Endothelial cell of umbilical vein (primary cell): ENCODE data around the gene AASDH. TPM values are rescaled to one million over a fixed set of nuclear protein-coding genes. Genes with fewer than 3 reads are reported as not detected.

Experiments
- BruUV-seq: library from RNA; stranded (reverse); fragments of 400-500 nt; replicated peaks from 2 replicates; lab custom pipeline; 2021; lab: Mats Ljungman, UMichigan
- CTCF ChIA-PET: fragments of 300-600, 350-600 bp; sonication (Branson Sonifier 250); formaldehyde crosslinking; loops from one replicate; lab custom pipeline; 2021; ENCODE audit warnings: antibody characterized with exemption, inconsistent platforms; lab: Charles Lee
- POLR2A ChIA-PET: fragments of 300-600, 350-600 bp; sonication (Branson Sonifier 250); formaldehyde crosslinking; loops from one replicate; lab custom pipeline; 2021; ENCODE audit warnings: antibody characterized with exemption, inconsistent platforms; lab: Charles Lee
- DNase-seq: peaks from one replicate; pipeline ENCODE4 v3.0.0-alpha.2; 2011; ENCODE audit warnings: low read depth, low spot score
- FAIRE-seq: peaks from 2 replicates; lab custom pipeline; 2011; peaks lifted over from hg19 to GRCh38; lab: Jason Lieb, UNC
- H2AFZ ChIP-seq: 2 replicates; pipeline ENCODE4 v1.6.0; 2012; ENCODE audit warnings: low read depth, low read length, control low read depth, inconsistent platforms
- H3K27ac ChIP-seq: 2 replicates; pipeline ENCODE4 v1.5.1; 2011; ENCODE audit warnings: low read depth, mild to moderate bottlenecking, control low read depth, low read length, moderate library complexity; ENCODE audit not compliant: insufficient read depth
- H3K27me3 ChIP-seq, 2 experiments: 2 replicates each; pipeline versions ENCODE4 v1.6.0 to v1.6.1; 2011; ENCODE audit warnings: low read length in 2 of 2, mixed read lengths in 1 of 2; ENCODE audit not compliant: control insufficient read depth in 2 of 2, insufficient read depth in 2 of 2
- H3K36me3 ChIP-seq, 2 experiments: 2 replicates in 1 of 2; 3 replicates in 1 of 2; pipeline ENCODE4 v1.5.1; 2011; ENCODE audit warnings: low read length in 2 of 2, mild to moderate bottlenecking in 1 of 2, moderate library complexity in 1 of 2; ENCODE audit not compliant: control insufficient read depth in 2 of 2, insufficient read depth in 2 of 2; ENCODE audit errors: extremely low read depth in 1 of 2
- H3K4me1 ChIP-seq: 3 replicates; pipeline ENCODE4 v1.5.1; 2011; ENCODE audit warnings: mild to moderate bottlenecking, low read length; ENCODE audit not compliant: control insufficient read depth, insufficient read depth; ENCODE audit errors: extremely low read depth
- H3K4me2 ChIP-seq: 2 replicates; pipeline ENCODE4 v1.6.1; 2011; ENCODE audit warnings: low read length, control low read depth, mixed read lengths; ENCODE audit not compliant: insufficient read depth
- H3K4me3 ChIP-seq, 3 experiments: fragments of 200-600 bp in 1 of 3; sonication (generic), shearing (Covaris generic) in 1 of 3; replicated peaks in 1 of 3; 2 replicates each; pipeline ENCODE4 v1.5.1; 2011 to 2016; ENCODE audit warnings: control low read depth in 3 of 3, low read length in 3 of 3, mild to moderate bottlenecking in 2 of 3, inconsistent platforms in 1 of 3, low read depth in 1 of 3, moderate library complexity in 1 of 3; ENCODE audit not compliant: insufficient read depth in 1 of 3
- H3K79me2 ChIP-seq: 2 replicates; pipeline ENCODE4 v1.6.0; 2012; ENCODE audit warnings: low read length, inconsistent platforms; ENCODE audit not compliant: control insufficient read depth, insufficient read depth
- H3K9ac ChIP-seq: replicated peaks from 2 replicates; pipeline ENCODE3; 2011; ENCODE audit warnings: low read length, control low read depth; ENCODE audit not compliant: insufficient read depth; ENCODE audit errors: extremely low read depth
- H3K9me1 ChIP-seq: replicated peaks from 3 replicates; pipeline ENCODE4 v1.6.0; 2011; ENCODE audit warnings: mild to moderate bottlenecking, low read length; ENCODE audit not compliant: control insufficient read depth, insufficient read depth; ENCODE audit errors: extremely low read depth
- H3K9me3 ChIP-seq: replicated peaks from 2 replicates; pipeline ENCODE4 v1.5.1; 2012; ENCODE audit warnings: low read length, inconsistent platforms; ENCODE audit not compliant: control insufficient read depth, insufficient read depth
- H4K20me1 ChIP-seq: replicated peaks from 2 replicates; pipeline ENCODE3; 2011; ENCODE audit warnings: mild to moderate bottlenecking, low read length; ENCODE audit not compliant: control insufficient read depth, insufficient read depth; ENCODE audit errors: extremely low read depth
- CTCF ChIP-seq, 2 donors: IDR thresholded peaks; 1 replicate in 1 of 2; 2 replicates in 1 of 2; pipeline ENCODE4 v1.5.1; 2011; ENCODE audit warnings: low read length in 2 of 2, mild to moderate bottlenecking in 2 of 2, moderate library complexity in 2 of 2, control low read depth in 1 of 2, inconsistent platforms in 1 of 2, low read depth in 1 of 2; ENCODE audit not compliant: insufficient read depth in 1 of 2; ENCODE audit errors: extremely low read depth in 1 of 2
- EZH2 ChIP-seq: IDR thresholded peaks from 2 replicates; pipeline ENCODE4 v1.6.1; 2012; ENCODE audit warnings: borderline replicate concordance, low read depth, mild to moderate bottlenecking, moderate library complexity, low read length, inconsistent platforms; ENCODE audit not compliant: severe bottlenecking
- FOS ChIP-seq: IDR thresholded peaks from 2 replicates; pipeline ENCODE4 v1.6.1; 2011; ENCODE audit warnings: mild to moderate bottlenecking, low read length, moderate library complexity, borderline replicate concordance; ENCODE audit not compliant: insufficient read depth
- GATA2 ChIP-seq: IDR thresholded peaks from 2 replicates; pipeline ENCODE4 v1.7.0; 2011; ENCODE audit warnings: low read depth, mild to moderate bottlenecking, moderate library complexity, mixed read lengths, low read length; ENCODE audit not compliant: insufficient read length, insufficient read depth
- JUN ChIP-seq: IDR thresholded peaks from 2 replicates; pipeline ENCODE4 v1.6.1; 2011; ENCODE audit warnings: borderline replicate concordance, low read depth; ENCODE audit not compliant: insufficient read length, insufficient read depth
- MAX ChIP-seq: IDR thresholded peaks from 2 replicates; pipeline ENCODE4 v1.6.1; 2011; ENCODE audit not compliant: insufficient read depth, insufficient read length
- MYC ChIP-seq: IDR thresholded peaks from one replicate; pipeline ENCODE4 v1.6.1; 2011; ENCODE audit warnings: mild to moderate bottlenecking, low read depth, low read length
- POLR2A ChIP-seq: IDR thresholded peaks from 2 replicates; pipeline ENCODE4 v1.6.1; 2012; ENCODE audit warnings: low read depth, mild to moderate bottlenecking, control low read depth, low read length
- POLR2AphosphoS5 ChIP-seq: IDR thresholded peaks from 2 replicates; pipeline ENCODE4 v1.6.1; 2012; ENCODE audit warnings: low read depth, mild to moderate bottlenecking, control low read depth, low read length, moderate library complexity; ENCODE audit not compliant: insufficient read depth
- dilution Hi-C: fragments of 300-500 bp; cut with MboI; formaldehyde crosslinking; loops from one replicate; pipeline ENCODE4 v1.15.0; 2019; ENCODE audit warnings: low sequenced_read_pairs; ENCODE audit not compliant: extremely low pct_ligation_motif_present
- intact Hi-C: fragments of 100-400 bp; cut with micrococcal nuclease; formaldehyde crosslinking; loops from one replicate; pipeline ENCODE4 v1.10.0; 2022
- polyA plus RNA-seq, 4 experiments: library from polyadenylated mRNA; depleted of rRNA in 3 of 4; stranded (reverse) in 3 of 4; unstranded in 1 of 4; fragments of >200 nt; gene quantifications; 2 replicates each; pipeline versions ENCODE4 v1.2.1 to v1.2.3, GENCODE V29; 2011 to 2012; ENCODE audit warnings: missing spikeins in 1 of 4
- total RNA-seq: library from RNA; stranded (reverse); gene quantifications from 2 replicates; pipeline ENCODE4 v1.2.3, GENCODE V29; 2021

AASDH gene
- total and polyA plus RNA-seq, 2 donors (not counting 3 experiments of a cell fraction or from before 2014, with no cell fraction given), result 4.2 to 9.5 TPM

GRCh38 chr4:56408978-56409377, 21.7 kb upstream of the AASDH start:
- Histone ChIP-seq H3K4me1 (peaks cover 40% of the 10 kb centered on the region), H3K4me3 (no peak overlapping the region), H3K79me2 (peaks cover 52% of the 10 kb centered on the region), H3K4me2 (peak overlapping the region; percentile 99), H3K36me3 (no peaks in the 10 kb centered on the region), H3K9me1 (no peaks in the 10 kb centered on the region), H3K9ac (no peak overlapping the region), H3K27me3 (no peaks in the 10 kb centered on the region), H4K20me1 (no peaks in the 10 kb centered on the region), H3K9me3 (no peaks in the 10 kb centered on the region), H2AFZ (no peak overlapping the region), H3K27ac (peak overlapping the region; percentile 97)
- BruUV-seq, result no TSS peak
- POLR2A ChIA-PET, result interaction anchor here (1.0 kb wide), 1 partner anchor 22 kb away, joined by 6 read pairs; the partner anchor contains the start of gene AASDH
- intact Hi-C loops, result no loop called here
- no peak for FAIRE-seq
- DNase-seq, result no peak
- CTCF ChIA-PET, result interaction anchor here (2.2 kb wide), 1 partner anchor 17 kb away, joined by 16 read pairs; no protein-coding TSS in a partner anchor
- TF ChIP-seq POLR2AphosphoS5, result no peak
- no peak for TF ChIP-seq JUN
- TF ChIP-seq GATA2, result no peak
- no peak for TF ChIP-seq MAX
- no peak for TF ChIP-seq MYC
- no peak for TF ChIP-seq EZH2
- no peak for TF ChIP-seq POLR2A
- TF ChIP-seq CTCF (IDR thresholded peaks at IDR 0.05; ENCODE audit: extremely low read depth in 1 of 2, insufficient read depth in 1 of 2, low read depth in 1 of 2, low read length in 2 of 2), result no peak
- no peak for TF ChIP-seq FOS
- dilution Hi-C loops, result no loop called here
